Psoas muscle (tissue), 8 donors: ENCODE measurements around the gene POMT1. TPM values are rescaled to one million over a fixed set of nuclear protein-coding genes. Genes with fewer than 3 reads are reported as not detected.

Source experiments
- ATAC-seq, 4 donors: fragments of 200-7000 bp; cut with Tn5 transposase; one replicate each; pipeline ENCODE4 v1.9.1; 2020; ENCODE audit warnings: moderate library complexity in 3 of 4, mild to moderate bottlenecking in 2 of 4
- DNase-seq, 2 donors: peaks; one replicate each; pipeline ENCODE4 v3.0.0-alpha.2; 2020
- H3K27ac ChIP-seq: fragments of 200-600 bp; one replicate; pipeline ENCODE4 v1.8.0; 2022
- H3K27me3 ChIP-seq, 3 donors: fragments of 200-600 bp in 1 of 3; one replicate each; pipeline versions ENCODE4 v1.6.1 to v1.8.0; 2013 to 2022; ENCODE audit warnings: low read length in 2 of 3, mild to moderate bottlenecking in 2 of 3, moderate library complexity in 1 of 3; ENCODE audit not compliant: insufficient read depth in 3 of 3
- H3K36me3 ChIP-seq, 2 donors: fragments of 200-600 bp in 1 of 2; one replicate each; pipeline versions ENCODE4 v1.6.1 to v1.8.0; 2013 to 2022; ENCODE audit warnings: low read depth in 1 of 2, mild to moderate bottlenecking in 1 of 2, moderate library complexity in 1 of 2; ENCODE audit not compliant: insufficient read depth in 1 of 2
- H3K4me1 ChIP-seq: fragments of 200-600 bp; one replicate; pipeline ENCODE4 v1.8.0; 2022
- H3K4me3 ChIP-seq: fragments of 200-600 bp; one replicate; pipeline ENCODE4 v1.8.0; 2022; ENCODE audit warnings: mild to moderate bottlenecking
- H3K9me3 ChIP-seq: fragments of 200-600 bp; one replicate; pipeline ENCODE4 v1.8.0; 2022
- CTCF ChIP-seq: fragments of 200-600 bp; IDR thresholded peaks from one replicate; pipeline ENCODE4 v1.8.0; 2022; ENCODE audit warnings: antibody characterized with exemption
- WGBS, 3 donors: extraction: QIAGEN DNeasy Blood & Tissue Kit; methylation state at CpG; one replicate each; pipeline versions ENCODE4 v1.1.6 to v1.1.7; 2013; 5-methylcytosine and 5-hydroxymethylcytosine counted together
- intact Hi-C, 2 donors: fragments of 100-400 bp; cut with DNase I; formaldehyde crosslinking; loops; one replicate each; pipeline versions ENCODE4 v1.11.0 to v1.14.2; 2022
- polyA plus RNA-seq, 3 donors: library from polyadenylated mRNA; stranded (reverse); fragments of 200-250 nt; gene quantifications; one replicate each; pipeline ENCODE4 v1.2.3, GENCODE V29; 2013
- total RNA-seq, 4 donors: library from RNA; stranded (reverse); fragmentation: NEBNext Ultra II Directional in 2 of 4; extraction: Animal tissue kit (Norgen Biotek cat#: 25700) in 2 of 4; gene quantifications; one replicate each; pipeline versions ENCODE4 v1.2.1 to v1.2.4, GENCODE V29; 2021 to 2023
- donor health status: healthy with polysubstance abuse.
- donor health status: DM: no; HTN: no; CAD: no; lungs with moderate emphysema.
- donor health status: Bipolar disorder and iron deficiency.
- donor health status: healthy.
- donor health status: DM: yes; HTN: yes; CAD: no.
- donor health status: DM: no; HTN: no; CAD: no.
- donor health status: DM: no; HTN: no; CAD: no.
- donor health status: DM: yes; HTN: yes; CAD: no.

The POMT1 gene
- total and polyA plus RNA-seq, 7 donors, result 10.9 to 30.8 (median 15.6) TPM

- peaks cover 7% of the 10 kb centered on the region for H3K9me3 ChIP-seq
- no peak overlapping the region for H3K4me3 ChIP-seq
- TF ChIP-seq CTCF, result no peak
- intact Hi-C loops, result no loop called here
- no peaks in the 10 kb centered on the region for H3K36me3 ChIP-seq
- DNase-seq (no peak), ATAC-seq (no peak)
- H3K27me3 ChIP-seq, result no peaks in the 10 kb centered on the region
- no peak overlapping the region for H3K27ac ChIP-seq
- H3K4me1 ChIP-seq, result no peaks in the 10 kb centered on the region
- WGBS, 3 donors, result 91 to 94% (median 92%) methylated on average over 19 of the region's 19 CpGs
Measured at GRCh38 chr9:131537946-131538345, 35.2 kb downstream of the POMT1 start.

DNA sequence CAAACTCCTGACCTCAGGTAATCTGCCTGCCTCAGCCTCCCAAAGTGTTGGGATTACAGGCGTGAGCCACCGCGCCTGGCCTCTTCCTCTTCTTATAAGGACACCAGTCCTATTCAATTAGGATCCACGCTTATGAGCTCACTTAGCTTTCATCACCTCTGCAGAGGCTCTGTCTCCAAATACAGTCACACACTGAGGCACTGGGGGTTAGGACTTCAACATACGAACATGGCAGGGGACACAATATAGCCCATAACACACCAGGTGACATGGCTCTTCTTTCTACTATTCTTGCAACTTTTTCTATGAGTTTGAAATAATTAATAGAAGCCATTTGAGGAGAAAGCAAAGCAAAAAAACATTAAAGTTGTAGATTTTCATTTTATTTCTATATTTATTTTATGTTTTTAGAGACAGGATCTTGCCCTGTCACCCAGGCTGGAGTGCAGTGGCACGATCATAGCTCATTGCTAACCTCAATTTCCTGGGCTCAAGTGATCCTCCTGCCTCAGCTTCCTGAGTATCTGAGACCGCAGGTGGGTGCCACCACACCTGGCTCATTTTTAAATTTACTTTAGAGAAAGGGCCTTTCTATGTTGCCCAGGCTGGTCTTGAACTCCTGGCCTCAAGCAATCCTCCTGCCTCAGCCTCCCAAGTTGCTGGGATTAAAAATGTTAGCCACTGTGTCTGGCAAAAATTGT is 36.7 kb downstream of the POMT1 start:
- H3K4me3 ChIP-seq, result no peak overlapping the region
- H3K27ac ChIP-seq, result no peak overlapping the region
- 87 to 91% (median 88%) methylated on average over 7 of the region's 7 CpGs for WGBS, 3 donors
- no peak for DNase-seq
- H3K4me1 ChIP-seq, result no peaks in the 10 kb centered on the region
- peaks cover 0 to 7% (median 2%) of the 10 kb centered on the region in 3 donors for H3K27me3 ChIP-seq
- no peak for TF ChIP-seq CTCF
- peaks cover 7% of the 10 kb centered on the region for H3K9me3 ChIP-seq
- no peak for ATAC-seq
- intact Hi-C loops, result no loop called here
- H3K36me3 ChIP-seq, result no peaks in the 10 kb centered on the region

DNA sequence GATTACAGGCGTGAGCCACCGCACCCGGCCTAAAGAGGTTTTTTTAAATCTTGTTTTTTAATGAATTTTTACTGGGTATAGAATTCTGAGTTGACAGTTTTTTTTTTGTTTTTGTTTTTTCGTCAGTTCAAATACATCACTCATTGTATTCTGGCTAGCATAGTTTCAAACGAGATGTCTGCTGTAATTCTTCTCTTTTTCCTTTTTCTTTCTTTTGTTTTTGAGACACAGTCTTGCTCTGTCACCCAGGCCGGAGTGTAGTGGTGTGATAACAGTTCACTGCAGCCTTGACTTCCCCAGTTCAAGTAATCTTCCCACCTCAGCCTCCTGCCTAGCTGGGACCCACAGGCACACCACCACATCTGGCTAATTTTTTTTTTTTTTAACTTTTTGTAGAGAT is 40.4 kb downstream of the POMT1 start:
- no peak for TF ChIP-seq CTCF
- intact Hi-C loops, result no loop called here
- H3K36me3 ChIP-seq, result no peaks in the 10 kb centered on the region
- no peak for ATAC-seq
- no peak for DNase-seq
- no peak overlapping the region for H3K27ac ChIP-seq
- H3K27me3 ChIP-seq, result peaks cover 0 to 38% (median 25%) of the 10 kb centered on the region in 3 donors
- H3K4me1 ChIP-seq, result no peaks in the 10 kb centered on the region
- H3K9me3 ChIP-seq, result peaks cover 7% of the 10 kb centered on the region
- 93 to 94% (median 94%) methylated on average over 6 of the region's 6 CpGs for WGBS, 3 donors
- H3K4me3 ChIP-seq, result no peak overlapping the region

DNA sequence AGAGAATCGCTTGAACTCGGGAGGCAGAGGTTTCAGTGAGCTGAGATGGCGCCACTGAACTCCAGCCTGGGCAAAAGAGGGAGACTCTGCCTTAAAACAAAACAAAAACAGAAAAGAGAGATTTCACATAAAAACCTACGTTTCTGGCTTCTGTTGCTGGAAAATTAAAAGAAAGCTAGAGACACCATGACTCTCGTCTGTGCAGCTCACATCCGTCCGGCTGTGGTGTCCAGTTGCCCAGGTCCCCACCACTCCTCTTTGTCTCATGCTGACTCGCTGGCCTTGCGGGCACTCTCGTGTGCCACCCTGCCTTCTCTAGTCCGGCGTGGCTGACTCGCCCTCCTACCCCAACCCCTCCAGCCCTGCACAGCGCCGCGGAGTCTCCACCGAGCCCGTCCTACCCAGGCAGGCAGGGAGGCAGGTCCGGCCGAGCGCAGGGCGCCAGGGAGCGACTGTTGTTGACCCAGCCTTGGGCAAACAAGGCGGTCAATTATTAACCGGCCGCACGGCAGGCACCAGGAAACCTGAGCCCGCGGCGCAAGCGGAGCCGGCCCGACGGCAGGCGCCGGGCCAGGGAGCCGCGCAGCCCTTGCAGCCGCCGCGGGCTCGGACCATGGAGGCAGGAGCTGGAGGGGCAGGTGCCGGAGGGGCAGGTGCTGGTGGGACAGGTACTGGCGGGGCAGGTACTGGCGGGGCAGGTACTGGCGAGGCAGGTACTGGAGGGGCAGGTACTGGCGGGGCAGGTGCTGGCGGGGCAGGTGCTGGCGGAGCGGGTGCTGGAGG is 42.5 kb downstream of the POMT1 start, which contains the start of gene PRRT1B:
PRRT1B (plus strand) TSS at position 521 of the 783 bp plus-strand sequence; CDS start at position 614, 93 bp downstream.
- intact Hi-C loops, result no loop called here
- Histone ChIP-seq H3K4me1 (no peaks in the 10 kb centered on the region), H3K36me3 (no peaks in the 10 kb centered on the region), H3K27ac (no peak within 1 kb of the TSS), H3K4me3 (peak within 1 kb of the TSS; percentile 26), H3K9me3 (peaks cover 7% of the 10 kb centered on the region), H3K27me3 (peaks cover 0 to 54% (median 26%) of the 10 kb centered on the region in 3 donors)
- no peak for TF ChIP-seq CTCF
- DNase-seq, result no peak
- peak; percentile 42 to 81 (median 58) for ATAC-seq
- WGBS, 3 donors, result 17 to 20% (median 19%) methylated on average over 46 to 50 of the region's 50 CpGs
